GM18873 (cell line): ENCODE results near the gene ADAMTSL2.
"Not testable (repeated sequence)": the region's sequence is repeated elsewhere in the genome, so short reads cannot be mapped to it uniquely, and the experiment has no call there.

ENCODE experiments used
- ATAC-seq: cut with Tn5 transposase; IDR thresholded peaks from one replicate; pipeline ENCODE4 v1.9.1; 2021; ENCODE audit warnings: mild to moderate bottlenecking, moderate library complexity, moderate number of reproducible peaks; ENCODE audit not compliant: unreplicated experiment, low FRiP score

Gene ADAMTSL2

DNA sequence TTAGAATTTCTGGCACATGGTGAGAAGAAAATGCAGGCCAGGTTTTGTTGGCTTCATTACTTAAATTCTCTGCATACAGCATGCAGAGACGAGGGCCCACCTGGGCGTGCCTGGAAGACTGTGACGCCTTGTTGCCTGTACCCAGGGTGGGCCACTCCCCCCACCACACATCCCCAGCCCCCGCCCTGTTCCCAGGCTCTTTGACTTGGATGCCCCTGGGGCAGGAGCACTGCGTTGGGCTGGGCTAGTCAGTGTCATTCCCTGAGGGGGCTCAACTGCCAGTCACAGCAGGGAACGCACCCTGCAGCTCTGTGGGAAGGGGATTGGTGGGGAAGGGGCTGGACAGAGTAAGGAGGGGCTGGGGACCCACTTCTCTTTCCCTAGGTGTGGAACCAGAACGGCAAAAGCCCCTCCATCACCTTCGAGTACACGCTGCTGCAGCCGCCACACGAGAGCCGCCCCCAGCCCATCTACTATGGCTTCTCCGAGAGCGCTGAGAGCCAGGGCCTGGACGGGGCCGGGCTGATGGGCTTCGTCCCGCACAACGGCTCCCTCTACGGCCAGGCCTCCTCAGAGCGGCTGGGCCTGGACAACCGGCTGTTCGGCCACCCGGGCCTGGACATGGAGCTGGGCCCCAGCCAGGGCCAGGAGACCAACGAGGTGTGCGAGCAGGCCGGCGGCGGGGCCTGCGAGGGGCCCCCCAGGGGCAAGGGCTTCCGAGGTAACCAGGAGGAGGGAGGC lies 19.6 kb downstream of the ADAMTSL2 start:
- ATAC-seq, result no peak

DNA sequence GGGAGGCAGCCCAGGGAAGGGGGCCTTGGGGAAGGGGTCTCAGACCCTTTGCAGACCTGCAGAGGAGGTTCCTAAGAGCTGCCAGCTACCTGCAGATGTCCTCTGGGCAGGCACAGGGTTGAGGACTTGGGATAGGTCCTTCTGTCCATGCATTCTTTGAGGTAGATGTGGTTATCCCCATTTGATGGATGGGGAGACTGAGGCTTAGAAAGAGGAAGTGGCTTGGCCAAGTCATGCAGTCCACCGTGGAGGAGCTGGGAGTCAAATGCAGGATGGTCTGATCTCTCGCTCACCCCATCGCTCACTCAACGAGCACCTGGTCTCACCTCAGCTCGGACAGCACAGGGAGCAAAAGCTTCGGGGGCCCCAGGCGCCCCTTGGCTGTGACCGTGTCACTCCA lies 20.2 kb downstream of the ADAMTSL2 start:
- ATAC-seq, result no peak

DNA sequence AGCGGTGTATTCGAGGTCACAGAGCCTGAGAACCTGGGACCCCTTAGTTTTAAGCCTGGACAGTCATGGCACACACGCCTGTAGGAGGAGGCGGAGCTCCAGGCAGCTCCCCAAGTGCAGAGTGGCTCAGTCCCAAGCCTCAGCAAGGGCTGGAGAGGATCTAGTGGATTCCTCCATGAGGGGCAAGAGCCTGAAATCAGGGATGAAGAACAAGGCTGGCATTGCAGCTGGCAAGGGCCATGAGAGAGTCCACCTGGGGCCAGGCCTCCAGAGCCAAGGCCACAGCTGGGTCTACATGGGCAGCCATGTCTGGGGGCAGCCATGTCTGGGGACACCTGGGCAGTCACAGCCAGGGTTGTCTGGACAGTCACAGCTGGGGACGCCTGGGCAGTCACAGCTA lies 21.9 kb downstream of the ADAMTSL2 start:
- ATAC-seq, result no peak

DNA sequence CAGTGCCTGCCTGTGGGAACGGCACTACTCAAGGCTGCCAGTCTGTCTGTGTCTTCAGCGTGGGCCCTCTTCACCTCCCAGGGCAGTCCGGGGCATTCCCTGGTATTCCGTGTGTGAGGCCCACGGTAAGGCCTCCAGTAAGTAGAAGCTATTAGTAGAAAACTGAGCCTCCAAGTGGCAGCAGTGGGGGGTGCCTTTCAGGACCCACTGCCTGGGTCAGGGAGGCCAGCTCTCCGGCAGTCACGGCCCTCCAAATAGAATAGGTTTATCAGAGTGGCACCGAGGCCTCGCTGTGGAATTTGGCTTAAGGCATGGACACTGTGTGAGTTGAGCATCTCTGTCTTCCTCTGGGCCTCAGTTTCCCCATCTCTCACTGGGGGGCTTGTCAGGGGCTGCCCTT lies 23.1 kb downstream of the ADAMTSL2 start:
- ATAC-seq, result no peak

DNA sequence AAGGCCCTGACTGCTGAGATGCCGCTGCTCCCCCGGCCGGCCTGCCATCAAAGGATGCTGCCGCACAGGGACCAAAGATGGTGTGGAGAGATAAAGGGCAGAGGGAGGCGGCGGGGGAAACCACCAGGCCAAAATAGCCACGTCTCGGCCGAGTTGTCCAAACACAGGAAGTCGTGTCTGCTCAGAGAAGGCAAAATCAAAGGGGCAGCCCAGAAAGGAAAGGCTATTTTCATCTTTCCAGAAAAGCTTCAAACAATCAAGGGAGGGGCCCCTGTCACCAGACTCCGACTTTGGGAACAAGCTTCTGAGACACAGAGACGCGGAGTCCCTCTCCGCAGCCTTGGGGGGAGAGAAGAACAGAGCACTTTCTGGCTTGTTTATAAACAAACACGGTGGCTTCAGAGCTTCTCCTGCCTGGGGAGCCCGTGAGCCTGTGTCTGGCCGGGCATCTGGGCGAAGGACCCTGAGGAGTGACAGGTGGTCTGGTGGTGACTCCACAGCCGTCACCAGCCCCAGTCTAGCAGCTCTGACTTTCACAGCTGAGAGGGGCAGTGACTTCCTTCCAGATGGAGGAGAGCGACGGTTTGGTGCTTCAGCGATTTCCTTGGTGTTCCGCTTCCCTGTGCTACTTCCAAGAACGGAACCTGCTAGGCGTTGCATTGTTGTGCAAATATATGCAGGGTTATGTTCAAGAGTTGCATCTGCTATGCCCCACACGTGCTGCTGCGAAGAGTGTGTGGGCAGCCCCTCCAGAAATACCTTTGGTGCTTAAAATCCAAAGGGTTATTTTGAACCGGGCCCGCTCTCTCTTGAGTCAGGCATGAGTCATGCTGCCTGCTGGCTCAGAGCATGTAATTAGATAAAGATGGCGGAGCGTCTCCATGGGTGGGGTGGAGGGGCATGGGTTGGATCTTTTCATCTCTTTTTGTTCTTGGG lies 24.0 kb downstream of the ADAMTSL2 start:
- ATAC-seq, result no peak

DNA sequence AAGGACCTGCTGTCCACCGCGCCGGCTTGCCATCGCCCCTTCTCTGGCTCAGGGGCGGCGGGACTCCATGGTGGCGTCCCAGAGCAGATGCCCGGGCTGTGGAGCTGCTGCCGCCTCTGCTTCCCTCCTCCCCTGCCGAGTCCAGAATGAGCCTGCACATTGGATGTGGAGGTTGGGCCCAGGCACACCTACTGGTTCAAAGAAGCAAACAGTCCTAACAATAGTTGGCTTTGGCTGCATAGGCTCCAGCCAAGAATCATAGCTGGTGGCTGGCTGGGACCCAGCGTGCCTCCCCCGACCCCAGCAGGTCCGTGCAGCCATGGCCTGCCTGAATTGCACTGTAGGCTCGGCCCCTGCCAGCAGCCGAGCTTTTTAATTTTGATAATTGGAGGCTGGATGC lies 25.8 kb downstream of the ADAMTSL2 start:
- no peak for ATAC-seq

DNA sequence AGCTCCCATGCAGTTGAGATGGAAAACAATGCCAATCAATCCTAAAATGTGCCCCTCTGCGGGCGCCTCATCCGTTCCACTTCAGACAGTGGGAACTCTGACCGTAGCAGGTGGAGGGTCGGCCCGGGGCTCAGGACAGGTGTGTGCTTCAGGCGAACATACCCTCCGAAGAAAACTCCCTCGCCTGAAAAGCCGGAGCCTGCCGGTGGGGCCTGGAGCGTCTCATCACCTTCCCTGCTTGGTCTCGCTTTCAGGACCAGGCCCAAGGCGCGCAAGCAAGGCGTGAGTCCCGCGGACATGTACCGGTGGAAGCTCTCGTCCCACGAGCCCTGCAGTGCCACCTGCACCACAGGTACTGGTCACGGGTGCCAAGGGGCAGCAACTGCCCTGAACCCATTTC lies 26.4 kb downstream of the ADAMTSL2 start:
- ATAC-seq, result no peak

DNA sequence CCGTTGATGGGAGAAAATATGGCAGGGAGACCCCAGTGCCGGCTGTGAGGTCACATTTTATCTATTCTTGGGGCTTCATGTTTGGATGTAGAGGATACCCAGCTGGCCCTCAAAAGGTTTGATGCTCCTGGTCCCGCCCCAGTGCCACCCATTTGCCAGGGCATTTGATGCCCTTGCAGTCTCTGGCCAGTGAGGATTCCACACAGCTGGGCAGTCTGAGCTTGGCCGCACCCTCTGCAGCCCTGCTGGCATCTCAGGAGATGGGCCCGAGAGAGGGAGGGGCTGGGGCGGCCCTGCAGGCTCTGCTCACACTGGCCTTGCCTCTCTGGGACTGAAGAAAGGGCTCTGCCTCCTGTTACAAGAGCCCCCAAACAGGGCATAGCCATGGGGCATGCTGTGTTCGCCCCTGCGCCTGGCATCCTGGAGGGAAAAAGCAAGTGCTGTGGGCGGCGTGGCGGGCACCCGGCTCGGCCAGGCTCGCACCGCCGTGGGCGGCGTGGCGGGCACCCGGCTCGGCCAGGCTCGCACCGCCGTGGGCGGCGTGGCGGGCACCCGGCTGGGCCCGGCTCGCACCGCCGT lies 27.6 kb downstream of the ADAMTSL2 start:
- no peak for ATAC-seq

DNA sequence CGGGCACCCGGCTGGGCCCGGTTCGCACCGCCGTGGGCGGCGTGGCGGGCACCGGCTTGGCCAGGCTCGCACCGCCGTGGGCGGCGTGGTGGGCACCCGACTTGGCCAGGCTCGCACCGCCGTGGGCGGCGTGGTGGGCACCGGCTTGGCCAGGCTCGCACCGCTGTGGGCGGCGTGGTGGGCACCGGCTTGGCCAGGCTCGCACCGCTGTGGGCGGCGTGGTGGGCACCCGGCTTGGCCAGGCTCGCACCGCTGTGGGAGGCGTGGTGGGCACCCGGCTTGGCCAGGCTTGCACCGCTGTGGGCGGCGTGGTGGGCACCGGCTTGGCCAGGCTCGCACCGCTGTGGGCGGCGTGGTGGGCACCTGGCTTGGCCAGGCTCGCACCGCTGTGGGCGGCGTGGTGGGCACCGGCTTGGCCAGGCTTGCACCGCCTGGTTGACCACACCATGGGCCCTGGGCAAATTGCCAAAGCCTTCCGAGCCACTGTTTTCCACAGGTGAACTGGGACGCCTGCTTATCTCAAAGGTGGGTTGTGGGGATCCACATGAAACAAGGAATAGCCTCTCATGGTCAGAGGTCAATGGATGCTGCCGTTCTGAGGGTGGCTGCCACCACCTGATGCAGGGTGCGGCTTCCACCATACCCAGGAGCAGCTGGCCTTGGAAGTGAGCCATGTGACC lies 28.2 kb downstream of the ADAMTSL2 start:
- ATAC-seq, result no peak

DNA sequence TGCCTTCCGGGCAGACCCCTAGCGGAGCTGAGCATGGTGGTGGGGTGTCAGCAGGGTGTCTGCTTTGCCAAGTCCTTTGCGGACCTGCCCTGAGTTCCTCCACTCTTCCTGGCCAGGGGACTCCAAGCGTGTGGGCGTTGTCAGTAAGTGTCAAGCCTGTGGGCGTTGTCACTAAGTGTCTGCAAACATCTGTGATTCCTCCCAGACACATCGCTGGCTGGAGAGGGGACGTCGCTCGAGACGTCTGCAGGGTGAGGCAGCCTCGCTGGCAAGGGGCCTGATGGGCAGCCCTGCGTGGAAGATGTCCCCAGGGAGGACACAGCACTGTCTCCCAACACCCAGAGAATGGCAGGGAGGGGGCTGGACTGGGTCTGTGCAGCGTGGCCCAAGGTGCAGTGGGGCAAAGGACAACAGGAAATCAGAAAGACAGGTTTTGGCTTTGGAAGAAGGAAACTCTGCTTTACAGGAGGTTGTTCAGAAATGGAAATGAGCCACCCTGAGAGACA lies 28.8 kb downstream of the ADAMTSL2 start:
- ATAC-seq, result no peak

DNA sequence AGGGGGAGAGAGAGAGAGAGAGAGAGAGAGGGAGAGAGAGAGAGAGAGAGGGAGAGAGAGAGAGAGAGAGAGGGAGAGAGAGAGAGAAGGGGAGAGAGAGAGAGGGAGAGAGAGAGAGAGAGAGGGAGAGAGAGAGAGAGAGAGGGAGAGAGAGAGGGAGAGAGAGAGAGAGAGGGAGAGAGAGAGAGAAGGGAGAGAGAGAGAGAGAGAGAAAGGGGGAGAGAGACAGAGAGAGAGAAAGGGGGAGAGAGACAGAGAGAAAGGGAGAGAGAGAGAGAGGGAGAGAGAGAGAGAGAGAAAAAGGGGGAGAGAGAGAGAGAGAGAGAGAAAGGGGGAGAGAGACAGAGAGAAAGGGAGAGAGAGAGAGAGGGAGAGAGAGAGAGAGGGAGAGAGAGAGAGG lies 29.3 kb downstream of the ADAMTSL2 start:
- not testable (repeated sequence) for ATAC-seq

DNA sequence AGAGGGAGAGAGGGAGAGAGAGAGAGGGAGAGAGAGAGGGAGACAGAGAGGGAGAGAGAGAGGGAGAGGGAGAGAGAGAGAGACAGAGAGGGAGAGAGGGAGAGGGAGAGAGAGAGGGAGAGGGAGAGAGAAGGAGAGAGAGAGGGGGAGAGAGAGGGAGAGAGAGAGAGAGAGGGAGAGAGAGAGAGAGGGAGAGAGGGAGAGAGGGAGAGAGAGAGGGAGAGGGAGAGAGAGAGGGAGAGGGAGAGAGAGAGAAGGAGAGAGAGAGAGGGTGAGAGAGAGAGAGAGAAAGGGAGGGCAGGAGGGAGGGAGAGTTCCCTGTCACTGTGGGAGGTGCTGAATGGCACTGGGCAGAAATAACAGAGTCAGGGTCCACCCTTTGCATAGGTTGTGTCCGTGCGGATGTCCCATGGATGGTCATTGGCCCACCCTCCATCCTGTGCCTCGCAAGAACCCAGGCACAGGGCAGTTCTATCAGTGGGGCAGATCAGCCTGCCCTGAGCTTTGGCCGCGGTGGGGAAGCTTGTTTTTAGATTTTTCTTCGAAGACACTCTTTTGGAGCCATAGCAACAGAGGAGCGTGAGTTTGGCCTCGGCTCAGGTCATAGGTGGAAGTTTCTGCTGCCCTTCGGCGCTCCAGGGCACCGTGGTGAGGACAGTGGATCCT lies 30.1 kb downstream of the ADAMTSL2 start:
- ATAC-seq, result no peak

DNA sequence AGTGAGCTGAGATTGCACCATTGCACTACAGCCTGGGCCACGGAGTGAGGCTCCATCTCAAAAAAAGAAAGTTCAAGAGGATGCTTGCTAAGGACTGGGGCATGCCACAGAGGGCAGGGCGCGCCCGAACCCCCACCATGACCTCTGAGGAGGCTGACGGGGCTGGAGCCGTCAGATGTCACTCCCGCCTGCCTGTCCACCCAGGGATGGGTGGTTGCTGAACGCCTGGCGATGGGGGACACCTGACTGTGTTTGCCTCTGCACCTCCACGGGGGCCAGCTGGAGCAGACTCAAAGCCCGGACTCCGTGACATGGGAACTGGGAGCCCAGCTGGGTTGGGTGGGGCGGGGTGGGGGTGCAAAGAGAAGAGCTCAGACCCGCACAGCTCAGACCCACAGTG lies 31.9 kb downstream of the ADAMTSL2 start:
- no peak for ATAC-seq

DNA sequence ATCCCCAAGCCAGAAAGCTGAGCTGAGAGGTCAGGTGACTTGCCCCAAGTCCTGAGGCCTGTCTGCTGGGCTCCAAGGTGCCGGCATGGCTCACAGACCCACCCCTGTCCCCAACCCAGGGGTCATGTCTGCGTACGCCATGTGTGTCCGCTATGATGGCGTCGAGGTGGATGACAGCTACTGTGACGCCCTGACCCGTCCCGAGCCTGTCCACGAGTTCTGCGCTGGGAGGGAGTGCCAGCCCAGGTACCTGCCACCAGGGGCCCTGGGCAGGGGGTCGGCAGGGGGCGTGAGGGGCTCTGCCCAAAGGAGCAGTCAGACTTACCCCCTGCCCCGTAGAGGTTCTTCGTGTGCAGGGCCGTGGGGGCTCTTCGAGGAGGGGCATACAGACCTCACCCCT lies 32.3 kb downstream of the ADAMTSL2 start:
- ATAC-seq, result no peak

DNA sequence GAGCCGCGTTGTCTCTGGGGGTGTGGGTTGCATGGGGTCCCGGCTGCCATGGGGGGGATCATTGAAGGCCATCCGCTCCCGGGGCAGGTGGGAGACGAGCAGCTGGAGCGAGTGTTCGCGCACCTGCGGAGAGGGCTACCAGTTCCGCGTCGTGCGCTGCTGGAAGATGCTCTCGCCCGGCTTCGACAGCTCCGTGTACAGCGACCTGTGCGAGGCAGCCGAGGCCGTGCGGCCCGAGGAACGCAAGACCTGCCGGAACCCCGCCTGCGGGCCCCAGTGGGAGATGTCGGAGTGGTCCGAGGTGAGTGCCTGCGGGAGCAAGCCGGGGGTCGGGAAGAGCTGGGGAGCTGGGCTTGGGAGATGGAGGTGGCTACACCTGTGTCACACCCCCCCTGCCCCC lies 33.7 kb downstream of the ADAMTSL2 start:
- ATAC-seq, result no peak

DNA sequence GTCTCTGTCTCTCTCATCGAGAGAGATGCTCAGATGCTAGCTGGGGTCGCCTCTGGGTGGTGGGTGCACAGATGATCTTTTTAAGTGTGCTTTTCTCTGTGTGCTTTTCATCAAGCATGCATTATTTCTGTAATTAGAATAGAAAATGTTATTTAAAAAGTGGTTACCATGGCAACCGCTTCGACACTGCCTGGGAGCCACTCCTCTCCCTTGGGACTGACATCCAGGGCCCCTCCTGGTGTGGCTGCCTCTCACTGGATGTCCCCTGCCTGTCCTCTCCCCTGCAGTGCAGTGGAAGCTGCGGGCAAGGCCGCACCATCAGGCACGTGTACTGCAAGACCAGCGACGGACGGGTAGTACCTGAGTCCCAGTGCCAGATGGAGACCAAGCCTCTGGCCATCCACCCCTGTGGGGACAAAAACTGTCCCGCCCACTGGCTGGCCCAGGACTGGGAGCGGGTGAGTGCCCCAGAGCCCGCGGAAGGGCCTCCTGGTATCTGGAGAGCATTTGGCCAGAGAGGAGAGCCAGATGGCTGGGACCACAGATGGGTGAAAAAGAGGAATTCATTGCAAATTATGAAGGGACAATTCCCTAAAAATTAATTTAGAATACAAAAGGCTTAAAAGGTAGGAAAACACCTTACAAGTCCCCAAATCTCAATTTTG lies 34.7 kb downstream of the ADAMTSL2 start:
- ATAC-seq, result no peak

DNA sequence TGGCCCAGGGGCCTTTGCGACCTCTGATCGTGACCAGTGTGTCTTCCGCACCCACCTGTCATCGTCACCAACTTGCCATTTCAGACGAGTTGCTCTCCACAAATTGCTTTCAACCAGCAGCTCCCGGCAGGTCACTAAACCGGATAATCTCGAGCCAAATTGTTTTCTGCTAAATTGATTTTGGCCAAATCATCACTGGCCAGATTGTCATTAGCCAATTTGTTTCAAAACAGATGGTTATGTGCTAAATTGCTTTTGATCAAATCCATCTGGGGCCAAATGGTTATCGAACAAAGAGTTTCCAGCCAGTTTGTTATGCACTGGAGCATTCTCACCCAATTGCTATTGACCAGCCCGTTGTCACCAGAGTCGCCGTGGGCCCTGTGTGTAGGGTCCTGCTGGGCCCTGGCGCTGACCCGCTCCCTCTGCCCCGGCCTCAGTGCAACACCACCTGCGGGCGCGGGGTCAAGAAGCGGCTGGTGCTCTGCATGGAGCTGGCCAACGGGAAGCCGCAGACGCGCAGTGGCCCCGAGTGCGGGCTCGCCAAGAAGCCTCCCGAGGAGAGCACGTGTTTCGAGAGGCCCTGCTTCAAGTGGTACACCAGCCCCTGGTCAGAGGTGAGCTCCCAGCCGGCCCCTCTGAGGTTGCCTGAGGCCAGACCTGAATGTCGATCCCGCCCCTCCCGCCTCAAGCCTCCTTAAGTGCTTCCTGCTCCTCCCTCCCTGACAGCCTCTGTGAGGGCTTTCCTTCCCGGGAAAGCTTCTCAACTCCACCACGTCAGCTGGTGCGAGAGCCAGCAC lies 35.6 kb downstream of the ADAMTSL2 start:
- no peak for ATAC-seq

DNA sequence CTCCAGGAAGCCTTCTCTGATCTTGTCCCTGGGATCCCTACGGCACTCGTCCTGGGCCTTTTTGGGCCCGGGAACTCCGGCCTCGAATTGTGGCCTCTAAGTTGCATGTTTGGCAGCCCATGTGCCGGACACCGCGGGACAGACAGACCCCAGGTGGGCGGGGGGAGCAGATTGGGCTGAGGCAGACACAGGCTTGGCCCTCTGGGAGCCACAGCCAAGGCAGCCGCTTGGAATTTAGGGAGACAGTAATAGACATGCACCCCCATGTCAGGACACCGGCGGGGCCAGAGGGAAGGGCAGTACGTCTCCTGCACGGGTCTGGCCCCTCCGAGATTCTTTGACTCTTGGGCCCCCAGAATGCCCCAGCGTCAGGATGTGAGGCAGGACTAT lies 36.2 kb downstream of the ADAMTSL2 start:
- ATAC-seq, result no peak

DNA sequence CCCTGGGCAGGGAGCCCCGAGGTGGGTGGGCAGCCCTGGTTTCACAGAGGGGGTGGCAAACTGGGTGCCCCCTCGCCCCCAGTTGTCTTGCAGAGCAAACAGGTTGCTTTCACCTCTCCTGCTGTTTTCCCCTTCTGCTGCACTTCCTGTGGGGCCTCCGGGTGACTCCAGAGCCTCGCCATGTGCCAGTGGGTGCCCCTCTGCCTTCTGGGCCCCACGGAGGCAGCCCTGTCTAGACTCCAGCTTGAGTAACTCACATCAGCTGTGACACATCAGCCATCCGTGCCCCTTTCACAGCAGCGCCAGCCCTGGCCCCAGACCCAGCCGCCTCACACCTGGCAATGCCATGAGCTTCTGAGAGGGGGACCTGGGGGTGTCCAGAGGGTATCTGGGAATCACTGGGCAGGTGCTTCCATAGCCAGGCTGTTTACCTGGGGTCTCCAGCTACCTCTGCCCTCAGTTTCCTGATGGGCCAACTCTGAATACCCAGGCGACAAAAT lies 36.9 kb downstream of the ADAMTSL2 start:
- ATAC-seq, result no peak
